GM12875 (cell line): ENCODE data around the gene DNAJA2.

Experiments used
- H3K4me3 ChIP-seq: one replicate; pipeline ENCODE4 v1.5.1; 2011; ENCODE audit warnings: low read depth, low read length, control low read depth
- CTCF ChIP-seq: IDR thresholded peaks from 2 replicates; pipeline ENCODE4 v1.5.1; 2011; ENCODE audit warnings: low read depth, mild to moderate bottlenecking, control low read depth, inconsistent platforms, low read length, moderate library complexity, borderline replicate concordance; ENCODE audit not compliant: insufficient read depth

DNAJA2 gene

GRCh38 chr16:46928811-46929210 is 44.7 kb downstream of the DNAJA2 start:
- TF ChIP-seq CTCF = no peak
- no peak overlapping the region for H3K4me3 ChIP-seq

- no peak overlapping the region for H3K4me3 ChIP-seq
- no peak for TF ChIP-seq CTCF
Measured at GRCh38 chr16:46927273-46927672, 46.2 kb downstream of the DNAJA2 start.

DNA sequence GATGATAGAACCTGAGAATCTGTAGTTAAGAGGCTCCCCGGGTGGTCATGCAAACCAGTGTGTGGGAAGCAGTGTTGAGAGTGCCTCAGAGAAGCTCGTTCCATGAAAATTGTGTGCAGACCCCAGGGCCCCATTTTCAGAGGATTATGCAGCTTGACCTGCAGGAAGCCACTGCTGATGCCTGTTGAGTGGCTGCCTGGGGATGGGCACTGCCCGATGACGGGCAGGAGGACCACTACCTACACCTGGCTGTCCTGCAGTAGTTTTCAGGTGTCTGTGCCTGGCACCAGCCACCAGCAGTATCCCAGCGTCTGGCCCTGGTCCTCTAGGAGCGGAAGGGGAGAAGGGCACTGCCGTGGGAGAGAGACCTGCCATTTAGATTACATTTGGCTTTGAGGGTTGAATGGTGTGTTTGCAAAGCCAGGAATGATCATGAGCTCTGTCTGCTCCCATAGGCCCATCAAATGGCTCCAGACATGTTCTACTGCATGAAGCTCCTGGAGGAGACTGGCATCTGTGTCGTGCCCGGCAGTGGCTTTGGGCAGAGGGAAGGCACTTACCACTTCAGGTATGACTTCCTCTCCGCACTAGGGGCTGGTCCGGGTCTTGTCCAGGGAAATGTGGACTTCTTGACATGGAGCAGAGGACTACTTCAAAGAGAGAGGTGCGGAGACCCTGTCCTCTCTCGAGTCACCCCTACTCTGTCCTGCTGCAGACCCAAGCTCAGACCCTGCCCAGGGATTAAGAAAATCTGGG is 46.8 kb downstream of the DNAJA2 start:
- TF ChIP-seq CTCF = no peak

GRCh38 chr16:46924402-46924801 is 49.1 kb downstream of the DNAJA2 start:
- H3K4me3 ChIP-seq = no peak overlapping the region
- no peak for TF ChIP-seq CTCF

More for the DNA sequence above, 46.8 kb downstream of the DNAJA2 start:
- no peak overlapping the region for H3K4me3 ChIP-seq

DNA sequence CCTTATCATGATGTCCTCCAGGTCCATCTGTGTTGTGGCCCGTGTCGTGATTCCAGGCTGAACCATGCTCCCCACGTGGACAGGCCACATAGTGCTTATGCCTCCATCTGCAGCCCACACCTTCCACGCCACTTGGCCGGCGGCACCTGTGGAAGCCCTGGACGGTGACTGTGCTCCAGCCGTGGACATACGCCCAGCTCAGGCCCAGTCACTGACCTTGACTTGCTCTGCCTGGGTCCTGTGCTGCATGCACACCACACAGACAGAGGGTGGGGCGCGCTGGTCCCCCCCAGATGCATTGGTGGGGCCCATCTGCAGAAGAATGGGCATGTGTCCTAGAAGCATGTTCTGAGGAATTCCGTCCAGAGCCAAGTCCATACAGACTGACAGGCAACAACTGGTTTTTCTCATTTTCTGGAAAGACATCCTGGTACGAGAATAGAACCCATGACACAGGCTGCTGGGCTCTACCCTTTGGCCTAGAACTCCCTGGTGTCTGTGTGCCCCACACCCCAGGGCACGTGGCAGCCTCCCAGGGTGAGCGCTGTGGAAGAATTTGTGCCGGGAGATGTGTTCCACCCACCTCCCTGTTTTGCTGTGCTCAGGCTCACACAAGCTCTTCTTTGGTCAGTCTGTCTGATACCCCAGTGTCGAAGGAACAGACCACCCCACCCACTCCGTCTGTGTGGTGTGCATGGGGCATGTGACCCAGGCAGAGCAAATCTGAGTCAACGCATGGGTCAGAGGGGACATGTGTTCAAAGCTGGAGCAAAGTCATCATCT is 49.8 kb downstream of the DNAJA2 start:
- H3K4me3 ChIP-seq = no peak overlapping the region
- no peak for TF ChIP-seq CTCF

DNA sequence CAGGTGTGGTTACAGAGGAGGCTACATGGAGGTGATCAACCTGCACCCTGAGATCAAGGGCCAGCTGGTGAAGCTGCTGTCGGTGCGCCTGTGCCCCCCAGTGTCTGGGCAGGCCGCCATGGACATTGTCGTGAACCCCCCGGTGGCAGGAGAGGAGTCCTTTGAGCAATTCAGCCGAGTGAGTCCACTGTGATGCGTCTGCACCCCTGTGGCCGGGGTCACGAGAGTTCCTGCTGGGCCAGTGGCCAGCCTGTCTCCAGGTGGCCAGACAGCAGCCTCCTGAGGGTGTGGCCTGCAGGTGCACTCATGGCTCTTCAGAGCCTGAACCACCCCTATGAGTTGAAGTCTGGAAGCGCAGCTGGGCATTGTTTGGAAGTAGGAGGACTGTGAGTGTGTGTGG is 51.2 kb downstream of the DNAJA2 start:
- TF ChIP-seq CTCF = no peak
- no peak overlapping the region for H3K4me3 ChIP-seq
